Measurements from ENCODE around the gene RPP30.

RPP30 gene

GRCh38 chr10:90857635-90858460 is 13.9 kb upstream of the RPP30 start, which contains the start of gene HTR7:
HTR7 (minus strand) TSS chr10:90858039; CDS start chr10:90857671, 368 bp downstream.
- DNase-seq (ENCODE audit: low read depth), result no peak
- peak; percentile 52 for TF ChIP-seq CTCF (IDR thresholded peaks at IDR 0.05; ENCODE audit: low read depth, low read length, missing control alignments)
- H3K4me3 ChIP-seq (ENCODE audit: low read depth, low read length), result peak within 1 kb of the TSS; percentile 59

GRCh38 chr10:90858461-90858968 is 13.3 kb upstream of the RPP30 start:
- H3K4me3 ChIP-seq (ENCODE audit: low read depth, low read length), result no peak overlapping the region; the same call in 1 of the 2 replicates
- TF ChIP-seq CTCF (IDR thresholded peaks at IDR 0.05; ENCODE audit: low read depth, low read length, missing control alignments), result no peak
- DNase-seq (ENCODE audit: low read depth), result no peak

GRCh38 chr10:90859321-90859751 is 12.4 kb upstream of the RPP30 start:
- DNase-seq (ENCODE audit: low read depth), result no peak
- no peak overlapping the region for H3K4me3 ChIP-seq (ENCODE audit: low read depth, low read length)
- no peak for TF ChIP-seq CTCF (IDR thresholded peaks at IDR 0.05; ENCODE audit: low read depth, low read length, missing control alignments)

GRCh38 chr10:90860790-90861189 is 11.0 kb upstream of the RPP30 start:
- no peak for TF ChIP-seq CTCF (IDR thresholded peaks at IDR 0.05; ENCODE audit: low read depth, low read length, missing control alignments)
- no peak overlapping the region for H3K4me3 ChIP-seq (ENCODE audit: low read depth, low read length)
- no peak for DNase-seq (ENCODE audit: low read depth)

DNA sequence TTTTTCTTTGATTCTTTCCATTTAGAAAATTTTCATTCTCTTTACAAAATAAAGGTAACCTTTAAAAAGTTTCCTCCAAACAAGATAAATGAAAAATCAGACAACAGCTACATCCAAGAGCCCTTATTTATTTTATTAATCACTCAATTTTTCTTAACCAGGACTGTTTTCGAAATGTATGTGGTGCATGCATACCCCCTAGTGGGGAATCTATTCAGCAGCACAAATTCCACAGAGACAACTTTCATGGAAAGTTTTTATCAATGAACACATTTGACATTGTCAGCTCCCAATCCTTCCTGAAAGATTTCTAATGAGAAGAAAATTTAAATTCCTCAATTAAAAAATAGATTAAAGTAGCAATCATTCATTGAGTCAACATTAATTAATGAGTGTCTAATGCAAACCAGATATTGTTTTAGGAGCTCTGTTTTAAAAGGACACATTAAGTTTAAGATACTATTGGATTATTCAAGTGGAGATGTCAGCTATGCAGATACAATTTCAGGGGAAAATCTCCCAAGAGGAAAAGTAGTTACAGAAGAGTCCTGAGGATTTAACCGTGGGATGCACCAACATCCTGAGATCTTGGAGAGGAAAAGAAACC is 8.8 kb upstream of the RPP30 start:
- TF ChIP-seq CTCF (IDR thresholded peaks at IDR 0.05; ENCODE audit: low read depth, low read length, missing control alignments), result peak; percentile 51
- H3K4me3 ChIP-seq (ENCODE audit: low read depth, low read length), result no peak overlapping the region
- DNase-seq (ENCODE audit: low read depth), result no peak

GRCh38 chr10:90865401-90865800 is 6.4 kb upstream of the RPP30 start:
- TF ChIP-seq CTCF (IDR thresholded peaks at IDR 0.05; ENCODE audit: low read depth, low read length, missing control alignments), result peak; percentile 28
- no peak for DNase-seq (ENCODE audit: low read depth)

More at GRCh38 chr10:90865401-90865800, 6.4 kb upstream of the RPP30 start:
- H3K4me3 ChIP-seq (ENCODE audit: low read depth, low read length), result no peak overlapping the region
